CD4-positive, alpha-beta T cell (primary cell): ENCODE results near the gene CYGB. TPM values are rescaled to one million over a fixed set of nuclear protein-coding genes. Genes with fewer than 3 reads are reported as not detected.
"Not testable (repeated sequence)": the region's sequence is repeated elsewhere in the genome, so short reads cannot be mapped to it uniquely, and the experiment has no call there.

Experiments used
- ATAC-seq: fragments of 200-7000 bp; cut with Tn5 transposase; one replicate; pipeline ENCODE4 v1.10.0; 2022; ENCODE audit warnings: mild to moderate bottlenecking; ENCODE audit not compliant: poor library complexity
- CTCF ChIA-PET: fragments of 350-600 bp; sonication (Branson Sonifier 250); formaldehyde crosslinking; loops from one replicate; lab custom pipeline; 2021; ENCODE audit warnings: antibody characterized with exemption, inconsistent platforms; lab: Charles Lee
- POLR2A ChIA-PET: fragments of 350-600 bp; sonication (Branson Sonifier 250); formaldehyde crosslinking; loops from one replicate; lab custom pipeline; 2021; ENCODE audit warnings: antibody characterized with exemption, inconsistent platforms; lab: Charles Lee
- DNase-seq, 14 experiments: peaks; one replicate each; pipeline ENCODE4 v3.0.0-alpha.2; 2013 to 2020; ENCODE audit warnings: mixed read lengths in 2 of 14
- H3K27ac ChIP-seq, 2 donors: one replicate each; pipeline versions ENCODE4 v1.5.1 to v1.7.0; 2013; ENCODE audit warnings: low read length in 2 of 2, low read depth in 1 of 2, mild to moderate bottlenecking in 1 of 2
- H3K27me3 ChIP-seq, 2 experiments: 1 replicate in 1 of 2; 2 replicates in 1 of 2; pipeline versions ENCODE4 v1.6.1 to v1.7.0; 2013; ENCODE audit warnings: low read length in 2 of 2, control low read depth in 1 of 2, mild to moderate bottlenecking in 1 of 2, moderate library complexity in 1 of 2; ENCODE audit not compliant: insufficient read depth in 2 of 2, control insufficient read depth in 1 of 2
- H3K36me3 ChIP-seq: one replicate; pipeline ENCODE4 v1.6.1; 2013; ENCODE audit warnings: low read length, control low read depth; ENCODE audit not compliant: insufficient read depth
- H3K4me1 ChIP-seq: one replicate; pipeline ENCODE4 v1.6.1; 2013; ENCODE audit warnings: low read length, control low read depth; ENCODE audit not compliant: insufficient read depth
- H3K4me3 ChIP-seq: one replicate; pipeline ENCODE4 v1.5.1; 2013; ENCODE audit warnings: mild to moderate bottlenecking, low read length, moderate library complexity
- H3K9me3 ChIP-seq, 2 experiments: 1 replicate in 1 of 2; 2 replicates in 1 of 2; pipeline versions ENCODE4 v1.6.1 to v1.7.0; 2013; ENCODE audit warnings: low read length in 2 of 2, mild to moderate bottlenecking in 2 of 2, control low read depth in 1 of 2, moderate library complexity in 1 of 2; ENCODE audit not compliant: control insufficient read depth in 1 of 2, insufficient read depth in 1 of 2
- H3K27ac Mint-ChIP-seq: one replicate; pipeline ENCODE4 v1.8.0; 2020; ENCODE audit warnings: mixed read lengths
- H3K27me3 Mint-ChIP-seq: one replicate; pipeline ENCODE4 v1.8.0; 2021; ENCODE audit warnings: mixed read lengths
- H3K36me3 Mint-ChIP-seq: one replicate; pipeline ENCODE4 v1.8.0; 2021; ENCODE audit warnings: low read depth, mixed read lengths
- H3K4me1 Mint-ChIP-seq: one replicate; pipeline ENCODE4 v1.8.0; 2021; ENCODE audit warnings: low read depth, mixed read lengths
- H3K4me3 Mint-ChIP-seq: one replicate; pipeline ENCODE4 v1.8.0; 2020; ENCODE audit warnings: mild to moderate bottlenecking, mixed read lengths
- H3K9me3 Mint-ChIP-seq: one replicate; pipeline ENCODE4 v1.8.0; 2020; ENCODE audit warnings: mixed read lengths
- CTCF ChIP-seq: fragments of 200-600 bp; IDR thresholded peaks from one replicate; pipeline ENCODE4 v1.8.0; 2022; ENCODE audit warnings: antibody characterized with exemption, mild to moderate bottlenecking
- intact Hi-C, 2 experiments: fragments of 100-400 bp; cut with DNase I in 1 of 2; cut with micrococcal nuclease in 1 of 2; formaldehyde crosslinking; loops; one replicate each; pipeline versions ENCODE4 v1.15.1 to v1.9.0; 2023 to 2025; cut with DNase I, micrococcal nuclease
- total RNA-seq, 174 experiments: library from RNA in 2 of 174; stranded (reverse) in 2 of 174; gene quantifications; one replicate each; pipeline ENCODE4 v1.2.3 and lab custom pipeline; 2021 to 2026

Gene CYGB
- total RNA-seq, 2 experiments from 2014 or later, result not detected

- no peaks in the 10 kb centered on the region for H3K36me3 Mint-ChIP-seq
- H3K4me1 Mint-ChIP-seq, result peaks cover 34% of the 10 kb centered on the region
- DNase-seq (no peak), ATAC-seq (peak; percentile 33)
- ChIA-PET POLR2A (interaction anchor here (1.0 to 1.6 kb wide), 5 partner anchors 13 to 198 kb away, joined by 3 to 6 read pairs (median 5); partner anchors contain the start of genes JMJD6 and METTL23), CTCF (interaction anchor here (1.4 to 2.0 kb wide), 2 partner anchors 96 to 153 kb away, joined by 3 to 8 read pairs; no protein-coding TSS in a partner anchor)
- Histone ChIP-seq H3K4me1 (peaks cover 45% of the 10 kb centered on the region), H3K27ac (peak overlapping the region; percentile 8 to 34), H3K9me3 (no peaks in the 10 kb centered on the region), H3K27me3 (no peaks in the 10 kb centered on the region), H3K36me3 (no peaks in the 10 kb centered on the region), H3K4me3 (peak overlapping the region; percentile 26)
- H3K27ac Mint-ChIP-seq, result peak overlapping the region; percentile 70
- peak overlapping the region; percentile 81 for H3K4me3 Mint-ChIP-seq
- no peaks in the 10 kb centered on the region for H3K27me3 Mint-ChIP-seq
- H3K9me3 Mint-ChIP-seq, result no peaks in the 10 kb centered on the region
- no peak for TF ChIP-seq CTCF
- intact Hi-C loops, result no loop called here
These were observed 9.4 kb downstream of the CYGB start for GRCh38 chr17:76528156-76528527.

- ATAC-seq, result peak; percentile 79
- Histone ChIP-seq H3K27ac (peak overlapping the region in 1 of 2 donors; percentile 29), H3K36me3 (no peaks in the 10 kb centered on the region), H3K9me3 (no peaks in the 10 kb centered on the region), H3K27me3 (no peaks in the 10 kb centered on the region), H3K4me1 (peaks cover 50% of the 10 kb centered on the region), H3K4me3 (peak overlapping the region; percentile 26)
- Mint-ChIP-seq H3K27ac (peak overlapping the region; percentile 70), H3K4me3 (peak overlapping the region; percentile 63), H3K27me3 (no peaks in the 10 kb centered on the region), H3K9me3 (no peaks in the 10 kb centered on the region), H3K36me3 (no peaks in the 10 kb centered on the region), H3K4me1 (peaks cover 37% of the 10 kb centered on the region)
- peak; percentile 24 to 77 (median 50) for DNase-seq
- POLR2A ChIA-PET, result interaction anchor here (0.6 to 1.6 kb wide), 5 partner anchors 12 to 154 kb away, joined by 3 to 6 read pairs (median 5); no protein-coding TSS in a partner anchor
- no peak for TF ChIP-seq CTCF
- intact Hi-C loops, result no loop called here
- CTCF ChIA-PET, result interaction anchor here (1.4 to 2.0 kb wide), 2 partner anchors 97 to 153 kb away, joined by 3 to 8 read pairs; no protein-coding TSS in a partner anchor
These were observed 9.9 kb downstream of the CYGB start for GRCh38 chr17:76527430-76528111.

GRCh38 chr17:76527016-76527415, 10.5 kb downstream of the CYGB start:
- POLR2A ChIA-PET, result interaction anchor here (0.6 to 1.6 kb wide), 5 partner anchors 12 to 155 kb away, joined by 3 to 6 read pairs (median 5); no protein-coding TSS in a partner anchor

GRCh38 chr17:76525513-76525833, 12.0 kb downstream of the CYGB start:
- CTCF ChIA-PET, result interaction anchor here (1.3 kb wide), 1 partner anchor 98 kb away, joined by 4 read pairs; no protein-coding TSS in a partner anchor

More at GRCh38 chr17:76527016-76527415, 10.5 kb downstream of the CYGB start:
- H3K9me3 ChIP-seq, H3K27ac ChIP-seq, H3K36me3 Mint-ChIP-seq, ATAC-seq, H3K9me3 Mint-ChIP-seq, intact Hi-C loops, H3K27me3 Mint-ChIP-seq, H3K27me3 ChIP-seq, H3K4me3 ChIP-seq, DNase-seq, H3K36me3 ChIP-seq: not testable (repeated sequence)
- H3K4me1 ChIP-seq, result peaks cover 51% of the 10 kb centered on the region
- H3K4me3 Mint-ChIP-seq, result peak overlapping the region; percentile 20
- CTCF ChIA-PET, result interaction anchor here (1.4 kb wide), 1 partner anchor 154 kb away, joined by 3 read pairs; no protein-coding TSS in a partner anchor
- H3K4me1 Mint-ChIP-seq, result peaks cover 37% of the 10 kb centered on the region
- H3K27ac Mint-ChIP-seq, result peak overlapping the region; percentile 70

More at GRCh38 chr17:76525513-76525833, 12.0 kb downstream of the CYGB start:
- H3K27ac ChIP-seq, H3K27ac Mint-ChIP-seq, H3K27me3 Mint-ChIP-seq, ATAC-seq, H3K9me3 Mint-ChIP-seq, H3K4me3 ChIP-seq, DNase-seq, H3K27me3 ChIP-seq, H3K4me3 Mint-ChIP-seq, H3K9me3 ChIP-seq, intact Hi-C loops, H3K36me3 ChIP-seq, H3K36me3 Mint-ChIP-seq: not testable (repeated sequence)
- POLR2A ChIA-PET, result interaction anchor here (1.2 kb wide), 1 partner anchor 20 kb away, joined by 4 read pairs; no protein-coding TSS in a partner anchor
- peaks cover 36% of the 10 kb centered on the region for H3K4me1 Mint-ChIP-seq
- peaks cover 45% of the 10 kb centered on the region for H3K4me1 ChIP-seq
